ENCODE measurements around the gene RNF208.
A peak's percentile ranks its signal among the peaks of the same experiment; 100 is the strongest.
"Not testable (repeated sequence)": the region's sequence is repeated elsewhere in the genome, so short reads cannot be mapped to it uniquely, and the experiment has no call there.

The RNF208 gene

DNA sequence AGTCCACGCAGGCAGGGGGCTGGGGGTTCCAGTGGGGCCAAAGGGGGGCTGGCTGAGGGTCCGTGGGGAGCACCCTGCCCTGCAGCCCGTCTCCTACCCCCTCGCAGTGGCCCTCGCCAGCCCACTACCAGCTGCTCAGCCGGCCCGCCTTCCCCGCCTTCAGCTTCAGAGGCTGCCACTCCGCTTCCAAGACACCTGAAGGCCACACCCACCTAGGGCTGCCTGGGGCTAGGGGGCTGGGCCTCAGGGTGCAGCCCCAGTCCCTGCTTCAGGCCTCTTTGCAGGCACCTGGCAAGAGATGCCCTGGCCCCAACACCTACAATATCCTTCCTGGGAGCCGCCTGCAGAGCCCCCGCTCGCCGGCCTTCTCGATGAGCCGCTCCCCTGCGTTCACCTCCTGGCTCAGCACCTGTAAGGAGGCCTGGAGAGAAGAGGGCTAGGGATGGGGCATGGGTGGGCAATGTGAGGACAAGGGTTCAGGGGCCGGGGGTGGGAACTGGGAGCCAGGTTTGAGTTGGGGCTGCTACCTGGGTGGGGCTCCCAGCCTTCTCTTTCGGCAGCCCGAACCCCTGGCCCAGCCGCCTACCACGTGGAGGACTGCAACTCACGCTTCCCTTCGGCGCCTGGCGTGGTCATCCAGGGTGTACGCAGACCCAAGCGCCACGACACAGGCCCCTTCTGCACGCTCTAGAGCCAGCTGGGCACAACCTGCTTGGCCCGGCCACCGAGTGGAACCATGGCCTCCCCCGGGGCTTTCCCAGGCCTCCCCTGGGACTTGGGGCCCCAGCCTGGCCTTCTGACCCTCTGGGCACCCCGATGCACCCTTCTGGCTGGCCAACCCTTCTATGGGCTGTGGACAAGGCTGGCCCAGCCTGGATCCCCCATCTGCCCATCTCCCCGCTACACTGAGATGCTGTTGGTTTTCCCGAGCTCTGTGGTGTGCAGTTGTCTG, 30.8 kb upstream of the RNF208 start:
- DNase-seq, result no peak

DNA sequence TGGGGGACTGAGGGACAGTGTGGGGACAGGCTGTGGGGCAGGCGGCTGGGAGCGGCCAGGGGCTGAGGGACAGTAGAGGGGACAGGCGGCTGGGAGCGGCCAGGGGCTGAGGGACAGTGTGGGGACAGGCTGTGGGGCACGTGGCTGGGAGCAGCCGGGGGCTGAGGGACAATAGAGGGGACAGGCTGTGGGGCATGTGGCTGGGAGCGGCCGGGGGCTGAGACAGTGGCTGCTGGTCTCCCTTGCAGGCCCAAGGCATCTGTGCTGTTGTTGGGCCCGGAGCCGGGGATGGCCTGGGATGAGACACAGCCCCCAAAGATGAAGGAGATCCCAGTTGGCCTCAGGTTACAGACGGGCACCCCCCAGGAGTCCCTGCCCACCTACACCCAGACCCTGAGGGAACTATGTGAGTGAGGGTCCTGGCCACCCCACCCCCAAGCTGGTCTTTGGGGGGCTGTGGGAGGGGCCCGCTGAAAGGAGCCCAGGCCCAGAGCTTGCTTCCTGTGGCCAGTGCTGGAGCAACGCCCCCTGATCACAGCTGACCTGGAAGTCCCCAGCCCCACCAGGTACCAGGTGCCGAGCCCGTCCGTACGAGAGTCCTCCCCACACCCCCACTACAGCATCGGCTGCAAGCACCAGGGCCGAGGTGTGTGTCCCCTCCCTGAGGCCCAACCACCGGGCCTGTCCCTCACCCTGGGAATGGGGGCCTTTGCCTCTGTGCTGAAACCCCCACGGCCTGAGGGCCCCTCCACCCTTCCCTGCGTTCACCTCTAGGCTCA, 29.6 kb upstream of the RNF208 start:
- no peak for DNase-seq

DNA sequence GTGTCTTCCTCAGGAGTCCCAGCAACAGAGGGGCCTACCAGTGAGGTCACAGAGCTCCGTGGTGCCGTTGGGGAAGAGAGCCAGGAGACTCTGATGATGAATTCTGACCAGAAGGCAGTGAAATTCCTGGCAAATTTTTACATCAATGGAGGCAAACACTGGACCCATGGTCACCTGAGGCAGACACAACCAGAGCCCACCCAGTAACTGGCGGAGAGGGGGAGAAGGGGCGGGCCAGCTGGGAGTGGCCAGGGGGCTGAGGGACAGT, 29.1 kb upstream of the RNF208 start, which contains the start of gene STPG3:
Gene STPG3 (plus strand): TSS at position 93 of the 268 bp plus-strand sequence. CDS start 1 bp downstream, at position 94.
- no peak for DNase-seq

DNA sequence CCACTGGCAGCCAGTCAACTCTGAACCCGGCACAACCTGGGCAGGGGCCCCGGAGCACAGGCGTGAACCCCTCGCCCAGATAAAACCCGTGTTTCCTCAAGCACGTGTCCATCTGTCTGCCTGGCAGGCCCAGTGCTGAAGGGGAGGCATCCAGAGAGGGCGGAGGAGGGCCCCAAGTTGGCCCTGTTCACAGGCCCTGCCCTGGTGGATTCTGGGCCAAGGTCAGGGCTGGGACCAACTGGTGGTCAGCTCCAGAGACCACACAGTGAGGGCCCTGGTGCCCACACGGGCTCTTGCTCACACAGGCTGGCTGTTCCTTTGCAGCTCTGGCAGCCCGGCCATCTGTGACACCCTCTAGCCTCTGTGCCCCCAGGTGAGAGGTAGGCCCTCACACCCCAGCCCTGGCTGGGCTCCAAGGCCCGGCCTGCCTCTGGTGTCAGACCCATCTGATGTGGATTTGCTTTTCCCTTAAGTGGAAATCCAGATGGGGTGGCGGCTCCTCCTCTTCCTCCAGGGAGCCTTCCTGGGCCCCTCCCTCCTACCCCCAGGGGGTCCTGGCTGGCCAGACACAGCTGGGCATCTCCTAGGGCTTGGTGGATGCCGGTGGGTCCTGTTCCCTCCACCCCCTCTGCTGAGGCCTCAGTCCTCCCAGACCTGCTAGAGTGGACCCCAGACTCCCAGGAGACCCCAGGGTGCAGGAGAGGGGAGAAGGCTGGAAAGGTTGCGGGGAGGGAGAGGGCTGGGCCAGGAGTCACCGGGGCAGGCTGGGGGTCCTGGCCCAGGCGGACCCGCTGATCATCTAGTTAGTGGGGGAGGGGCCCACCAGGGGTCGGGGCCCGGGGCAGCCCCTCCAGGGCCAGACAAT, 28.5 kb upstream of the RNF208 start:
- no peak for DNase-seq

DNA sequence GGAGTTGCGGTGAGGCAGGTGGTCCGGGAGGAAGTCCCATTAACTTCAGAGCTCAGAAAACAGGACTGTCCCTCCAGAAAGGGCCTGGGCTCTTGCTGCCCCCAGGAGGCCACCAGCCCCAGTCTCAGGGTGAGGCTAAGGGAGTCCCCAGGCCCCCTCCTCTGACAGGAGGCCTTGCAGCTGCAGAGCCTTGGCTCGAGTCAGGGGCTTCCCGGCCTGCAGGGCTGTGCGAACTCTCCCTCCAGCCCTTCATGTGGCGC, 25.8 kb upstream of the RNF208 start:
- DNase-seq, result no peak

DNA sequence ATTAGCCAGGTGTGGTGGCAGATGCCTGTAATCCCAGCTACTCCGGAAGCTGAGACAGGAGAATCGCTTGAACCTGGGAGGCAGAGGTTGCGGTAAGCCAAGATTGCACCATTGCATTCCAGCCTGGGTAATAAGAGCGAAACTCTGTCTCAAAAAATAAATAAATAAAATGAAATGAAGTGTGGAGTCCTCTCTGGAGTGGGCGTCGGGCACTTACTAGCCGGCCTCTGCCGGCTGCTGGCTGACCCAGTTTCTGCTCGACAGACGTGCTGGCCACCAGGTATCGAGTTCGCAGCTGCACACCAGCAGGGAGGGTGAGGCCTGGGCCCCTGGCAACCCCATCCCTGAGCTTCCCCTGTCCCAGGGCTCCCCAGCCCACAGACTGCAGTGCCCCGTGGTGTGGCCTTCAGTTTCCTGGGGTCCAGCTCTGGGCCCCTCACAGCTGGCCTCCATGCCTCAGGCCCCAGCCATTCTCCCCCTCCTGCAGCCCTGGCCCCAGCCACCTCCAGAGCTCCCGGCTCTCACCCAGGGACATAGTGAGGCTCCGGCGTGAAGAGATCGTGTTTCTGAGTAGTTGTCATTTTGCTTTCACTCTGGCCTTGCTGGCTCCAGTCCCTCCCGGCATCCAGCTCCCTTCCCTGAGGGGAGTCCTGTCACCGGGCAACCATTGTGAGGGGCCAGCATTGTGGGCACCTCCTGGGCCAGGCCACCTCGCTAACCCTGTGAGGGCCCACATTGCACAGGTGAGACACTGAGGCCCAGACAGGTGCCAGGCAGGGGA, 25.3 kb upstream of the RNF208 start:
- no peak for DNase-seq

DNA sequence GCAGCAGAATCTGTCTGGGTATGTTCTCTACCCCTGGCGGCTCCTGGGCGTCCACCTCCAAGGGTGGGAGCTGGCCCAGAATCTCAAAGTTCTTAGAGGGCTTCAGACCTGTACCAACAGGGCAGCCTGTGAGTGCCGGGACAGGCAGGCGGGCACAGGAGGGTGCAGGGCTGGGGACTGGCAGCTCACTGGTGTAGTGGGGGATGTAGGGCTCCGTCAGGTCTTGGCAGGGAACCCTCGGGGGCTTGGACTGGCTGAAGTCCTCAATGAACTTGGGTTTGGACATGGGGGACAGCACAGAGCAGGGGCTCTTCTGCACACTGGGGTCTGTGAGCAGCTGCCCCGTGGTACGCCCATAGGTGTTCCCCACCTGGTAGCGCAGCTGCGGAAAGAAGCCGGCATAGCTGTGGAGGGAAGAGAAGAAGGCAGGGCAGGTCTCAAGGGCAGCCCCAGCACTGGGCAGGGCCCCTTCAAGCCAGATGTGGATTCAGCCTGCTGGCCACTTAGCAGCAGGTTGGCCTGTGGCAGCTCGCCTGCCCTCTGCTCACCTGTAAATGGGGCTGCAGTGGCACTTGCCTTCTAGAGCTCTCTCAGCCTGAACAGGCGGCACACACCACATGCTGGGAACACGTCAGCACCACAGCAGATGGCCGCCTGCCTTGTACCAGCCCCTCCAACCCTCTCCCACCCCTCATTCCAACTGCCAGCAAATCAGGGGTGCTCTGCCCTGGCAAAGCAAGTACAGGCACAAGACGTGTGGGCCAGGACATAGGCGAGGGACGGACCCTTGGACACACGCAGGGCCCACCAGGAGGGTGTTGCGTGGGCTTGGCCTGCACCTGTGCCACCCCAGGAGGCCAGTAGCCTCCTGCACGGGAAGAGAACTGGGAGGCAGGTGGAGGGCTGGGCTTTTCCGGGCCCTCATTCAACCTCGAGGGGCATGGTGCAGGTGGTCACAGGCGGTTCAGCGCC, 23.7 kb upstream of the RNF208 start:
- no peak for DNase-seq

DNA sequence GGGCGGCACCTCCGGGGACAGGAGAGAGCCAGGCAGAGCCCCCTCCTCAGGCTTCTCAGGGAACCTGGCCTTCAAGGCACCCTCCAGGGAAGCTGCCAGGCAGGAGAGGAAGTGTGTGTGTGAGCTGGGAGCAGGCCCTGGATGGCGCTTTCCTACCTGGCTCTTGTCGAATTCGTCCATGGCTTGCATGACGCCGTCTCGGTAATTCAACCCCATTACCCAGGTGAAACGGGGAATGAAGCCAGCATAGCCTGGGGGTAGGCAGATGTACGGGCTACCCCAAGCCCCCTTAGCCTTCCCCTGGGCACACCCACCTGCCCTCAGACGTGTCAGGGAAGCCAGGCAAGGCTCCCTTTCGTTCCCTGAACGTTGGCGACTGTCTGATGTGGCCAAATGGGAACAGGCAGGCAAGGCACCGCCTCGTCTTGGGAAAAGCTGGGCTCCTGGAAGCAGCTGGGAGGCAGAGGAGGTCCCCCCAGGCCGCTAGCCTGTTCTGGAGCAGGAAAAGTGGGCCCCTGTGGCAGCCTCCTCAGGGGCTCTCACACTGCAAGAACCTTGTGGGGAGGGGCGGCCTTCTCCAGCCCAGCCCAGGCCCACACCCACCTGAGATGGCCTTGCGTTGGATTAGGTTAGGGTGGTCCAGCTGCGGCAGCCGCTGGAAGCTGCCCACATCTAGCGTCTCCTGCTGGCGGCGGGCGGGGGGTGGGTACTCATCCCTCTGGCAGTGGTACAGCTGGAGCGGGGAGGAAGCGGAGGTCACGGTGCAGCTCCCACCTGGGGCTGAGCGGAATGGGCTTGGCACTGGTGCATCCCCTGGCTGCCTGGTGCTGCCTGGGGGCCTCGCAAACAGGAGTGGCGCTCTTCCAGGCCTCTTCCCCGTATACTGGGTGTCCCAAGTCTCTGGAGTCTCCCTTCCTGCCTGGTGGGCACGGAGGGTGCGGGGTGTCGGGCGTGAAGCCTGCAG, 22.7 kb upstream of the RNF208 start:
- DNase-seq, result no peak

DNA sequence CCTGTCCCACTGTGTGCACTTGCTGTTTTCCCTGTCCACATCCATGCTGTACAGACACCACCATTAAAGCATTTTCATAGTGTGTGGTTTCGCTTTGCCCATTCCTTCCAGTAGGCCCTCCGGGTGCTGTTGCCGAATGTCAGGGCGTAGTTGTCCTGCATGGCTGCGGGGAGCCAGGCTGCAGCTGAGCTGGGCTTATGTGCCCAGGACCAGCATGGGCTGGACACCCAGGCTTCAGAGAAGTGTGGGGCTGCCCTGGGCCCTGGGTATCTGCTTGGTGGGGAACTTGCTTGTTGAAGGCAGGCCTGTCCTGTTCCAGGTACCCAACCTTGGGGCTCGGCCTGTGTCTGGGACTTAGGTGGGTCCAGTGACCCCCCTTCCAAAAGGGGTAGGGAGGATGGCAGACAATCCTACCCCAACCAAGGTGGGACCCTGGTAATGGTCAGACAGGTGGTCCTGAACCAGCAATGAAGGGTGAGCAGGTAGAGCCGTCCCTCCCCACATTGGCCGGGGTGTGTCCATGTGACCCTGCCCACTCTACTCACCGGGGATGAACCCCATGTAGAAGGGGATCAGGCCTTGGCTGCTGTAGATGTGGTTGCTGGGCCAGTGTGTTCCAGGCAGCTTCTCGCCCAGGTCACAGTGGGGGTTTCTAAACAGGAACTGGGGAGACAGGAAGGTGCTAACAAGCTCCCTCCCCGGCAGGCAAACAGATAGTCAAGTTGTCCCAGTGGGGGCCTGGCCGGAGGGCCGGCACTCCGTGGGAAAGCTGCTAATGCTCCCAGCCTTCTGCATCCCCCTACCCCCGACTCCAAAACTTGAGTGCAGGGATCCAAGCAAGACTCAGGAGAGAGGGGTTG, 21.8 kb upstream of the RNF208 start:
- no peak for DNase-seq

DNA sequence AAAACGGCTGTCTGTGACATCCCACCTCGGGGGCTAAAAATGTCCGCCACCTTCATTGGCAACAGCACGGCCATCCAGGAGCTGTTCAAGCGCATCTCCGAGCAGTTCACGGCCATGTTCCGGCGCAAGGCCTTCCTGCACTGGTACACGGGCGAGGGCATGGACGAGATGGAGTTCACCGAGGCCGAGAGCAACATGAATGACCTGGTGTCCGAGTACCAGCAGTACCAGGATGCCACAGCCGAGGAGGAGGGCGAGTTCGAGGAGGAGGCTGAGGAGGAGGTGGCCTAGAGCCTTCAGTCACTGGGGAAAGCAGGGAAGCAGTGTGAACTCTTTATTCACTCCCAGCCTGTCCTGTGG, 21.2 kb upstream of the RNF208 start:
- not testable (repeated sequence) for DNase-seq

DNA sequence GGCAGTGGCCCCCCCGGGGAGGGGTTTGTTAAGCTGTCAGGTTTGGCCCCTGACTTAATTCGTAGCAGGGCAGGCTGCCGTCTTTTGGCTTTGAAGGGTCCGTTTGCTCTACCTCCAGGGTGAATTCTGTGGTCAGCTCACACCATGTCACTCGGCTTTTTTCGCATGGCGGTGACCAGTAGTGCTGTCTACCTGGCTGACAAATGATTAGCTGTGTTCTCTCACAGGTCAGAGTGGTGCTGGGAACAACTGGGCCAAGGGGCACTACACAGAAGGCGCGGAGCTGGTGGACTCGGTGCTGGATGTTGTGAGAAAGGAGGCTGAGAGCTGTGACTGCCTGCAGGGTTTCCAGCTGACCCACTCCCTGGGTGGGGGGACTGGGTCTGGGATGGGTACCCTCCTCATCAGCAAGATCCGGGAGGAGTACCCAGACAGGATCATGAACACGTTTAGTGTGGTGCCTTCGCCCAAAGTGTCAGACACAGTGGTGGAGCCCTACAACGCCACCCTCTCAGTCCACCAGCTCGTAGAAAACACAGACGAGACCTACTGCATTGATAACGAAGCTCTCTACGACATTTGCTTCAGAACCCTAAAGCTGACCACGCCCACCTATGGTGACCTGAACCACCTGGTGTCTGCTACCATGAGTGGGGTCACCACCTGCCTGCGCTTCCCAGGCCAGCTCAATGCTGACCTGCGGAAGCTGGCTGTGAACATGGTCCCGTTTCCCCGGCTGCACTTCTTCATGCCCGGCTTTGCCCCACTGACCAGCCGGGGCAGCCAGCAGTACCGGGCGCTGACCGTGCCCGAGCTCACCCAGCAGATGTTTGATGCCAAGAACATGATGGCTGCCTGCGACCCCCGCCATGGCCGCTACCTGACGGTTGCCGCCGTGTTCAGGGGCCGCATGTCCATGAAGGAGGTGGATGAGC, 20.5 kb upstream of the RNF208 start:
- no peak for DNase-seq

DNA sequence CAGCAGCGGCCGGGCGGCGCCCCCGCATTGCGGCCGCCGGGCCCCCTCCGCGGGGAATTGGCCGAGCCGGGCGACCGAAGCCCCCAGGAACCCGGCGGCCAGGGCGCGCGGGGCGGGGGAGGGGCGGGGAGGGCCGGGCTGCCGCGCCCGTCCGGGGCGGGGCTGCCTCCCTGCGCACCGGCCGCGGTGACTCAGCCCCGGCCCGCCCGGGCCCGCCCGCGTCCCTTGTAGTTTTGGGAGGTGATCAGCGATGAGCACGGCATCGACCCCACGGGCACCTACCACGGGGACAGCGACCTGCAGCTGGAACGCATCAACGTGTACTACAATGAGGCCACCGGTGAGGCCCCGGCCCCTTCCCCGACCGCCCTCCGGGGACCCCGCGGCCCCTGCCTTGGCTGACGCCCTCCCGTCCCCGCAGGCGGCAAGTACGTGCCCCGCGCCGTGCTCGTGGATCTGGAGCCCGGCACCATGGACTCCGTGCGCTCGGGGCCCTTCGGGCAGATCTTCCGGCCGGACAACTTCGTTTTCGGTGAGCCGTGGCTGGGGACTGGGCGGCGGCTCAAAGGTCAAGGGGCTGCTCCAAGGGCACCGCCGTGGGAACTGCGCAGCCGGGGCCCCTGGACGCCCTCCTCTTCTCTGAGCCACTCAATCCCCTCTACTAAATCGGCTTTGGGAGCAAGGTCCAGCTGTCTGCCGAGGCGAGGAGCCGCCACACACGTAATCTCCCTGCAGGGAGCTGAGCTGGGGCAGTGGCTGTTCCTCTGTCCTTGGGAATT, 19.6 kb upstream of the RNF208 start:
- DNase-seq, result no peak

DNA sequence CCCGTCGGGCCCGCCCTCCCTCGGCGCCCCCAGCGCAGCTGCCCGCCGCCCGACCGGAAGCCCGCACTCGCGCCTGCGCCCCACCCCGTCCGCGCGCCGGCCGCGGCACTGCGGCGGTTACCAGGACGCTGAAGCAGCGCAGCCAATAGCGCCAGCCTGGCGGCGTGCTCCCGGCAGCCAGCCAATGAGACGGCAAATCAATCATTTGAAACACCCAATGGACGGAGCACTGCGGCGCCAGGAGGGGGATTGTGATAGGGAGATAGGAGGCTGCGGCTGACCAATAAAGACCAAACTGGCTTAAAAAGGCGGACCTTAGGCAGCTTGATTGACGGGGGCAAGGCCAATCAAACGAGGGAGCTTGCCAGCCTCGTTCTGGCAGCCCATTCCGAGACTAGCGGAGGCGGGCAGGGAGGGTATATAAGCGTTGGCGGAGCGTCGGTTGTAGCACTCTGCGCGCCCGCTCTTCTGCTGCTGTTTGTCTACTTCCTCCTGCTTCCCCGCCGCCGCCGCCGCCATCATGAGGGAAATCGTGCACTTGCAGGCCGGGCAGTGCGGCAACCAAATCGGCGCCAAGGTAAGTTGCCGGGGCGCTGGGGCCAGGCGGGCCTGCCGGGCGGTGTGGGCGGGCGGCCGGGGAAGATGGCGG, 18.9 kb upstream of the RNF208 start, which contains the start of gene TUBB4B:
Gene TUBB4B (plus strand): TSS at position 447 of the 649 bp plus-strand sequence. CDS start 74 bp downstream, at position 521.
- DNase-seq, result peak; percentile 98

DNA sequence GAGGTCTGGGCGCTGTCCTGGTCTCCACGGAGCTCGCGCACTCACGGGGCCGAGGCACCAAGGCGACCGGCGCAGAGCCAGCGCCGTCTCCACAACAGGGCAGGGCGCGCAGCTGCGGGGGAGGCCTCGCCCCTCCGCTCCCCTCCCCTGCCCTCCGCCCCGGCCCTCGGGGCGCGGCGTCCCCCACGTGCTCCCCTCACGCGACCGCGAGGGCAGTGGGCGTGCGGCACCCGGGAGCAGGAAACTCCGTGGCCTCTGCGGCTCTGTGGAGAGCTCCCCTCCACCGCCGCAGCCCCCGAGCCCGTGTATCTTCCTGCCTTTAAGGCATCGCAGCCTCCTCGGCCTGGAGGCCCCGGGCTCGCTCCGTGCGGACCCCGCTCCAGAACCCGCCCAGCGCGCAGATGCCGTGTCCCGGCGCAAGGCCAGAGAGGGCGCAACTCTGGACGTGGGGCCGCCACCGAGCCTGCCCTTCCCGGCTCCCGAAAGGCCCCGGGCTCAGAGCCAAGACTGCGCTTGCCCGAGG, 18.3 kb upstream of the RNF208 start:
- no peak for DNase-seq

DNA sequence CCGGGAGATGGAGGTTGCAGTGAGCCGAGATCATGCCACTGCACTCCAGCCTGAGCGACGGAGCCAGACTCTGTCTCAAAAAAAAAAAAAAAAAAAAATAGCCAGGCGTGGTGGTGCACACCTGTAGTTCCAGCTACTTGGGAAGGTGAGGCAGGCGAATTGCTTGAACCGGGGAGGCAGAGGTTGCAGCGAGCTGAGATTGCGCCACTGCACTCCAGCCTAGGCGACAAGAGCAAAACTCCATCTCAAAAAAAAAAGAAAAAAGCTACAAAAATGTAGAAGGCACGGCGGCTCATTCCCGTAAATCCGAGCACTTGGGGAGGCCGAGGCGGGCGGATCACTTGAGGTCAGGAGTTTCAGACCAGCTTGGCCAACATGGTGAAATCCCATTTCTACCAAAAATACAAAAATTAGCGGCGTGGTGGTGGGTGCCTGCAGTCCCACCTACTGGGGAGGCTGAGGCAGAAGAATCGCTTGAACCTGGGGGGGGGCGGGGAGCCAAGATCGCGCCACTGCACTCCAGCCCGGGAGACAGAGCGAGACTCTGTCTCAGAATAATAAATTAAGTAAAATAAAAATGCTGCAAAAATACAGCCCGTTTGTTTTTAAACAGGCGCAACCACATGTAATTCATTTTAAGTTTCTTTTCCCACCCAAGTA, 17.6 kb upstream of the RNF208 start:
- not testable (repeated sequence) for DNase-seq
